MM.1S (cell line): ENCODE measurements around the gene LCE4A.

Experiments
- CTCF ChIP-seq: fragments of 300-600 bp; sonication (generic); IDR thresholded peaks from 2 replicates; pipeline ENCODE4 v1.5.1; 2016; ENCODE audit warnings: antibody characterized with exemption, low read length, mixed read lengths
- EZH2 ChIP-seq: fragments of 300-600 bp; sonication (generic); optimal IDR thresholded peaks from 2 replicates; pipeline ENCODE3; 2017; ENCODE audit warnings: low read depth, mild to moderate bottlenecking, antibody characterized with exemption, low read length, mixed read lengths
- EZH2phosphoT487 ChIP-seq: fragments of 300-600 bp; sonication (generic); IDR thresholded peaks from 2 replicates; pipeline ENCODE4 v1.6.1; 2018; ENCODE audit warnings: antibody characterized with exemption, low read length

- no peak for TF ChIP-seq CTCF
- no peak for TF ChIP-seq EZH2phosphoT487
- no peak for TF ChIP-seq EZH2
Observed at GRCh38 chr1:152752225-152752624, 44.3 kb downstream of the LCE4A start.
